RWPE2 (cell line): ENCODE measurements around the gene CADPS.

Experiments
- ATAC-seq: fragments of 200-7000 bp; cut with Tn5 transposase; 3 replicates; pipeline ENCODE4 v1.9.1; 2021; ENCODE audit warnings: low read depth
- DNase-seq: peaks from one replicate; pipeline ENCODE4 v3.0.0-alpha.2; 2020; ENCODE audit warnings: low spot score
- H3K27ac ChIP-seq: fragments of 450-650 bp; 2 replicates; pipeline ENCODE4 v1.5.1; 2017; ENCODE audit warnings: mild to moderate bottlenecking; ENCODE audit not compliant: poor library complexity, severe bottlenecking
- H3K27me3 ChIP-seq: fragments of 250-450 bp; sonication (Bioruptor Pico); 2 replicates; pipeline ENCODE4 v1.5.1; 2021; ENCODE audit warnings: mild to moderate bottlenecking, moderate library complexity; ENCODE audit not compliant: insufficient read depth, poor library complexity, severe bottlenecking
- H3K36me3 ChIP-seq: fragments of 250-450 bp; sonication (Bioruptor Pico); 2 replicates; pipeline ENCODE4 v1.5.1; 2020; ENCODE audit warnings: low read depth, mild to moderate bottlenecking, moderate library complexity
- H3K4me1 ChIP-seq: fragments of 250-450 bp; sonication (Bioruptor Pico); 2 replicates; pipeline ENCODE4 v1.5.1; 2021; ENCODE audit warnings: mild to moderate bottlenecking, moderate library complexity; ENCODE audit not compliant: insufficient read depth, poor library complexity, severe bottlenecking
- H3K4me3 ChIP-seq: fragments of 250-450 bp; sonication (Bioruptor Pico); 2 replicates; pipeline ENCODE4 v1.5.1; 2021; ENCODE audit warnings: mild to moderate bottlenecking, moderate library complexity; ENCODE audit not compliant: severe bottlenecking
- H3K9me3 ChIP-seq: fragments of 250-450 bp; sonication (Bioruptor Pico); 2 replicates; pipeline ENCODE4 v1.5.1; 2021; ENCODE audit warnings: mild to moderate bottlenecking, moderate library complexity; ENCODE audit not compliant: severe bottlenecking
- TF ChIP-seq, protein P1 (sequence below): fragments of 450-650 bp; IDR thresholded peaks from one replicate; pipeline ENCODE4 v1.5.1; 2017; ENCODE audit warnings: mild to moderate bottlenecking, moderate library complexity; ENCODE audit not compliant: poor library complexity, severe bottlenecking

The CADPS gene

GRCh38 chr3:62665627-62666437 is 209.4 kb downstream of the CADPS start:
- Histone ChIP-seq H3K27me3 (no peaks in the 10 kb centered on the region), H3K9me3 (no peaks in the 10 kb centered on the region), H3K36me3 (no peaks in the 10 kb centered on the region), H3K4me3 (no peak overlapping the region), H3K4me1 (no peaks in the 10 kb centered on the region), H3K27ac (no peak overlapping the region)
- DNase-seq (peak; percentile 51), ATAC-seq (peak; percentile 83; the same call in 2 of the 3 replicates)
- TF ChIP-seq, protein P1, sequence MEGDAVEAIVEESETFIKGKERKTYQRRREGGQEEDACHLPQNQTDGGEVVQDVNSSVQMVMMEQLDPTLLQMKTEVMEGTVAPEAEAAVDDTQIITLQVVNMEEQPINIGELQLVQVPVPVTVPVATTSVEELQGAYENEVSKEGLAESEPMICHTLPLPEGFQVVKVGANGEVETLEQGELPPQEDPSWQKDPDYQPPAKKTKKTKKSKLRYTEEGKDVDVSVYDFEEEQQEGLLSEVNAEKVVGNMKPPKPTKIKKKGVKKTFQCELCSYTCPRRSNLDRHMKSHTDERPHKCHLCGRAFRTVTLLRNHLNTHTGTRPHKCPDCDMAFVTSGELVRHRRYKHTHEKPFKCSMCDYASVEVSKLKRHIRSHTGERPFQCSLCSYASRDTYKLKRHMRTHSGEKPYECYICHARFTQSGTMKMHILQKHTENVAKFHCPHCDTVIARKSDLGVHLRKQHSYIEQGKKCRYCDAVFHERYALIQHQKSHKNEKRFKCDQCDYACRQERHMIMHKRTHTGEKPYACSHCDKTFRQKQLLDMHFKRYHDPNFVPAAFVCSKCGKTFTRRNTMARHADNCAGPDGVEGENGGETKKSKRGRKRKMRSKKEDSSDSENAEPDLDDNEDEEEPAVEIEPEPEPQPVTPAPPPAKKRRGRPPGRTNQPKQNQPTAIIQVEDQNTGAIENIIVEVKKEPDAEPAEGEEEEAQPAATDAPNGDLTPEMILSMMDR: peak; percentile 91

GRCh38 chr3:62662677-62663076 is 212.5 kb downstream of the CADPS start:
- TF ChIP-seq, protein P1: no peak
- no peaks in the 10 kb centered on the region for H3K4me1 ChIP-seq
- no peak overlapping the region for H3K4me3 ChIP-seq
- no peak for DNase-seq
- no peak overlapping the region for H3K27ac ChIP-seq
- H3K36me3 ChIP-seq: no peaks in the 10 kb centered on the region
- H3K27me3 ChIP-seq: no peaks in the 10 kb centered on the region
- no peaks in the 10 kb centered on the region for H3K9me3 ChIP-seq
- ATAC-seq: no peak

DNA sequence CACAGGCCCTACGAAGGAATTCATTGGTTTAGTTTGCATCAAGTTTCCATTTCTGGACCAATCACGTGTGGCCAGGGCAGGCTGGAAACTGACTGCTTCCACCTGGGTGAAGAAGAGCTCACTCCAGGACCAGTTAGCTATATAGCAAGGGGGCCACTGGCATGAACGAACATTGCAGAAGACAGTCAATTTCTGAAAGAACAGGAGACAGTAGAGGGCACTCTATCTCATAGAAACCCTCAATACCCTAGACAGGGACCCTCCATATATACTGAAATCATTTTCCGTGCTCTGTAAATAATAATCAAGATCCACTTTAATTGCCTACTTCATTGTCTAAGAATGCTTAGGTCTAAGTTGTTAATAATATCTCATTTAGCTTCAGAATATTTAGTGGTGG is 215.6 kb downstream of the CADPS start:
- H3K27ac ChIP-seq: no peak overlapping the region
- H3K9me3 ChIP-seq: no peaks in the 10 kb centered on the region
- no peaks in the 10 kb centered on the region for H3K36me3 ChIP-seq
- H3K4me1 ChIP-seq: no peaks in the 10 kb centered on the region
- H3K27me3 ChIP-seq: no peaks in the 10 kb centered on the region
- no peak for ATAC-seq
- TF ChIP-seq, protein P1: peak; percentile 34
- no peak overlapping the region for H3K4me3 ChIP-seq
- DNase-seq: no peak

GRCh38 chr3:62655691-62656063 is 219.5 kb downstream of the CADPS start:
- H3K9me3 ChIP-seq: no peaks in the 10 kb centered on the region
- H3K36me3 ChIP-seq: no peaks in the 10 kb centered on the region
- TF ChIP-seq, protein P1: no peak
- DNase-seq (no peak), ATAC-seq (no peak)
- H3K4me1 ChIP-seq: no peaks in the 10 kb centered on the region
- H3K27ac ChIP-seq: no peak overlapping the region
- no peaks in the 10 kb centered on the region for H3K27me3 ChIP-seq
- H3K4me3 ChIP-seq: no peak overlapping the region

- Histone ChIP-seq H3K9me3 (no peaks in the 10 kb centered on the region), H3K27me3 (no peaks in the 10 kb centered on the region), H3K27ac (no peak overlapping the region), H3K4me3 (no peak overlapping the region), H3K4me1 (no peaks in the 10 kb centered on the region), H3K36me3 (no peaks in the 10 kb centered on the region)
- DNase-seq (no peak), ATAC-seq (no peak)
- TF ChIP-seq, protein P1: no peak
Measured at GRCh38 chr3:62655056-62655690, 220.0 kb downstream of the CADPS start.
